SK-N-SH (cell line): ENCODE results near the gene CCDC106.

ENCODE experiments used
- CTCF ChIP-seq: fragments of 200-600 bp; sonication (generic); IDR thresholded peaks from 2 replicates; pipeline ENCODE4 v1.6.1; 2017; ENCODE audit warnings: antibody characterized with exemption, mild to moderate bottlenecking, moderate library complexity
- EZH2phosphoT487 ChIP-seq: fragments of 200-600 bp; sonication (generic); IDR thresholded peaks from 2 replicates; pipeline ENCODE4 v1.6.1; 2017; ENCODE audit warnings: low read depth, mixed run types, mild to moderate bottlenecking, antibody characterized with exemption, moderate library complexity, borderline replicate concordance
- FOSL2 ChIP-seq: IDR thresholded peaks from 2 replicates; pipeline ENCODE4 v1.4.0; 2012; ENCODE audit warnings: low read depth, mild to moderate bottlenecking, moderate library complexity, borderline replicate concordance
- GABPA ChIP-seq: IDR thresholded peaks from 2 replicates; pipeline ENCODE4 v1.4.0; 2012; ENCODE audit warnings: low read depth, mild to moderate bottlenecking
- MEF2A ChIP-seq: IDR thresholded peaks from 2 replicates; pipeline ENCODE4 v1.4.0; 2012; ENCODE audit warnings: low read depth, borderline replicate concordance
- NRF1 ChIP-seq: IDR thresholded peaks from 2 replicates; pipeline ENCODE4 v1.6.1; 2012; ENCODE audit warnings: low read depth, mild to moderate bottlenecking, low read length
- POLR2AphosphoS5 ChIP-seq: IDR thresholded peaks from 2 replicates; pipeline ENCODE4 v1.6.1; 2012; ENCODE audit warnings: low read depth, low read length
- RAD21 ChIP-seq: IDR thresholded peaks from 2 replicates; pipeline ENCODE4 v1.6.1; 2012; ENCODE audit warnings: mild to moderate bottlenecking, low read length
- RCOR1 ChIP-seq: fragments of 150-350 bp; IDR thresholded peaks from 2 replicates; pipeline ENCODE4 v1.6.1; 2017; ENCODE audit warnings: antibody characterized with exemption, low read length
- REST ChIP-seq: IDR thresholded peaks from 2 replicates; pipeline ENCODE4 v1.6.1; 2012; ENCODE audit warnings: mild to moderate bottlenecking, low read depth, low read length, moderate library complexity
- SIN3A ChIP-seq: IDR thresholded peaks from 2 replicates; pipeline ENCODE4 v1.6.1; 2012; ENCODE audit warnings: low read depth, mild to moderate bottlenecking, low read length, moderate library complexity, borderline replicate concordance
- TAF1 ChIP-seq: IDR thresholded peaks from 2 replicates; pipeline ENCODE4 v1.6.1; 2012; ENCODE audit warnings: low read depth, mild to moderate bottlenecking, low read length, moderate library complexity, borderline replicate concordance
- YY1 ChIP-seq: IDR thresholded peaks from 2 replicates; pipeline ENCODE4 v1.4.0; 2012; ENCODE audit warnings: low read depth, mild to moderate bottlenecking
- TF ChIP-seq, protein P1 (sequence below): IDR thresholded peaks from 2 replicates; pipeline ENCODE4 v1.4.0; 2012; ENCODE audit warnings: low read depth

GRCh38 chr19:55666343-55667005, 18.5 kb downstream of the CCDC106 start:
- TF ChIP-seq YY1 (no peak), REST (no peak), RAD21 (no peak), TAF1 (no peak), CTCF (no peak), GABPA (no peak), FOSL2 (no peak), MEF2A (no peak), RCOR1 (no peak), POLR2AphosphoS5 (no peak), EZH2phosphoT487 (no peak), SIN3A (no peak), NRF1 (no peak)
- TF ChIP-seq, protein P1, sequence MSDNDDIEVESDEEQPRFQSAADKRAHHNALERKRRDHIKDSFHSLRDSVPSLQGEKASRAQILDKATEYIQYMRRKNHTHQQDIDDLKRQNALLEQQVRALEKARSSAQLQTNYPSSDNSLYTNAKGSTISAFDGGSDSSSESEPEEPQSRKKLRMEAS: no peak
